ENCODE data around the gene SOCS7. TPM values are rescaled to one million over a fixed set of nuclear protein-coding genes. Genes with fewer than 3 reads are reported as not detected.
A peak's percentile ranks its signal among the peaks of the same experiment; 100 is the strongest.

Gene SOCS7
- total and polyA plus RNA-seq, 2 experiments from 2014 or later, result 5.0 to 29.2 TPM

- Histone ChIP-seq H3K27me3 (ENCODE audit: insufficient read depth) (no peaks in the 10 kb centered on the region), H4K20me1 (replicated peaks; ENCODE audit: insufficient read depth) (no peaks in the 10 kb centered on the region), H3K4me2 (no peak overlapping the region), H2AFZ (no peak overlapping the region), H3F3A (replicated peaks; ENCODE audit: low read depth) (no peaks in the 10 kb centered on the region), H3K4me1 (ENCODE audit: insufficient read depth) (peaks cover 1% of the 10 kb centered on the region; the same call in 1 of the 2 replicates), H3K9me2 (ENCODE audit: insufficient read depth) (peaks cover 6% of the 10 kb centered on the region; the same call in 1 of the 2 replicates), H3K79me2 (replicated peaks; ENCODE audit: insufficient read depth) (no peaks in the 10 kb centered on the region), H3K36me3 (ENCODE audit: insufficient read depth) (no peaks in the 10 kb centered on the region), H3K4me3 (no peak overlapping the region), H3K27ac (ENCODE audit: low read depth) (no peak overlapping the region)
- H3K4me1 Mint-ChIP-seq, result peaks cover 50% of the 10 kb centered on the region
- no peak overlapping the region for H3K27ac Mint-ChIP-seq
- DNase-seq (ENCODE audit: low spot score) (no peak), ATAC-seq (peak; percentile 4; the same call in 2 of the 3 replicates)
- peaks cover 13% of the 10 kb centered on the region for H3K27me3 Mint-ChIP-seq (ENCODE audit: insufficient read depth, low read depth, poor library complexity)
- H3K4me3 Mint-ChIP-seq, result no peak overlapping the region
- no peaks in the 10 kb centered on the region for H3K9me3 Mint-ChIP-seq
- TF ChIP-seq, protein P1, sequence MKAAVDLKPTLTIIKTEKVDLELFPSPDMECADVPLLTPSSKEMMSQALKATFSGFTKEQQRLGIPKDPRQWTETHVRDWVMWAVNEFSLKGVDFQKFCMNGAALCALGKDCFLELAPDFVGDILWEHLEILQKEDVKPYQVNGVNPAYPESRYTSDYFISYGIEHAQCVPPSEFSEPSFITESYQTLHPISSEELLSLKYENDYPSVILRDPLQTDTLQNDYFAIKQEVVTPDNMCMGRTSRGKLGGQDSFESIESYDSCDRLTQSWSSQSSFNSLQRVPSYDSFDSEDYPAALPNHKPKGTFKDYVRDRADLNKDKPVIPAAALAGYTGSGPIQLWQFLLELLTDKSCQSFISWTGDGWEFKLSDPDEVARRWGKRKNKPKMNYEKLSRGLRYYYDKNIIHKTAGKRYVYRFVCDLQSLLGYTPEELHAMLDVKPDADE (IDR thresholded peaks at IDR 0.05), result no peak
- TF ChIP-seq JUNB (IDR thresholded peaks at IDR 0.05; ENCODE audit: unreplicated experiment), result no peak
- no peak for TF ChIP-seq CTCF (conservative IDR thresholded peaks at IDR 0.05; ENCODE audit: low read depth in 2 of 2)
- TF ChIP-seq STAT1 (IDR thresholded peaks at IDR 0.05; ENCODE audit: unreplicated experiment), result no peak
- TF ChIP-seq ZNF114 (CRISPR knock-in tag; IDR thresholded peaks at IDR 0.05), result no peak
- TF ChIP-seq CREB1 (CRISPR knock-in tag; IDR thresholded peaks at IDR 0.05; ENCODE audit: low read depth), result no peak
- TF ChIP-seq, protein P2, sequence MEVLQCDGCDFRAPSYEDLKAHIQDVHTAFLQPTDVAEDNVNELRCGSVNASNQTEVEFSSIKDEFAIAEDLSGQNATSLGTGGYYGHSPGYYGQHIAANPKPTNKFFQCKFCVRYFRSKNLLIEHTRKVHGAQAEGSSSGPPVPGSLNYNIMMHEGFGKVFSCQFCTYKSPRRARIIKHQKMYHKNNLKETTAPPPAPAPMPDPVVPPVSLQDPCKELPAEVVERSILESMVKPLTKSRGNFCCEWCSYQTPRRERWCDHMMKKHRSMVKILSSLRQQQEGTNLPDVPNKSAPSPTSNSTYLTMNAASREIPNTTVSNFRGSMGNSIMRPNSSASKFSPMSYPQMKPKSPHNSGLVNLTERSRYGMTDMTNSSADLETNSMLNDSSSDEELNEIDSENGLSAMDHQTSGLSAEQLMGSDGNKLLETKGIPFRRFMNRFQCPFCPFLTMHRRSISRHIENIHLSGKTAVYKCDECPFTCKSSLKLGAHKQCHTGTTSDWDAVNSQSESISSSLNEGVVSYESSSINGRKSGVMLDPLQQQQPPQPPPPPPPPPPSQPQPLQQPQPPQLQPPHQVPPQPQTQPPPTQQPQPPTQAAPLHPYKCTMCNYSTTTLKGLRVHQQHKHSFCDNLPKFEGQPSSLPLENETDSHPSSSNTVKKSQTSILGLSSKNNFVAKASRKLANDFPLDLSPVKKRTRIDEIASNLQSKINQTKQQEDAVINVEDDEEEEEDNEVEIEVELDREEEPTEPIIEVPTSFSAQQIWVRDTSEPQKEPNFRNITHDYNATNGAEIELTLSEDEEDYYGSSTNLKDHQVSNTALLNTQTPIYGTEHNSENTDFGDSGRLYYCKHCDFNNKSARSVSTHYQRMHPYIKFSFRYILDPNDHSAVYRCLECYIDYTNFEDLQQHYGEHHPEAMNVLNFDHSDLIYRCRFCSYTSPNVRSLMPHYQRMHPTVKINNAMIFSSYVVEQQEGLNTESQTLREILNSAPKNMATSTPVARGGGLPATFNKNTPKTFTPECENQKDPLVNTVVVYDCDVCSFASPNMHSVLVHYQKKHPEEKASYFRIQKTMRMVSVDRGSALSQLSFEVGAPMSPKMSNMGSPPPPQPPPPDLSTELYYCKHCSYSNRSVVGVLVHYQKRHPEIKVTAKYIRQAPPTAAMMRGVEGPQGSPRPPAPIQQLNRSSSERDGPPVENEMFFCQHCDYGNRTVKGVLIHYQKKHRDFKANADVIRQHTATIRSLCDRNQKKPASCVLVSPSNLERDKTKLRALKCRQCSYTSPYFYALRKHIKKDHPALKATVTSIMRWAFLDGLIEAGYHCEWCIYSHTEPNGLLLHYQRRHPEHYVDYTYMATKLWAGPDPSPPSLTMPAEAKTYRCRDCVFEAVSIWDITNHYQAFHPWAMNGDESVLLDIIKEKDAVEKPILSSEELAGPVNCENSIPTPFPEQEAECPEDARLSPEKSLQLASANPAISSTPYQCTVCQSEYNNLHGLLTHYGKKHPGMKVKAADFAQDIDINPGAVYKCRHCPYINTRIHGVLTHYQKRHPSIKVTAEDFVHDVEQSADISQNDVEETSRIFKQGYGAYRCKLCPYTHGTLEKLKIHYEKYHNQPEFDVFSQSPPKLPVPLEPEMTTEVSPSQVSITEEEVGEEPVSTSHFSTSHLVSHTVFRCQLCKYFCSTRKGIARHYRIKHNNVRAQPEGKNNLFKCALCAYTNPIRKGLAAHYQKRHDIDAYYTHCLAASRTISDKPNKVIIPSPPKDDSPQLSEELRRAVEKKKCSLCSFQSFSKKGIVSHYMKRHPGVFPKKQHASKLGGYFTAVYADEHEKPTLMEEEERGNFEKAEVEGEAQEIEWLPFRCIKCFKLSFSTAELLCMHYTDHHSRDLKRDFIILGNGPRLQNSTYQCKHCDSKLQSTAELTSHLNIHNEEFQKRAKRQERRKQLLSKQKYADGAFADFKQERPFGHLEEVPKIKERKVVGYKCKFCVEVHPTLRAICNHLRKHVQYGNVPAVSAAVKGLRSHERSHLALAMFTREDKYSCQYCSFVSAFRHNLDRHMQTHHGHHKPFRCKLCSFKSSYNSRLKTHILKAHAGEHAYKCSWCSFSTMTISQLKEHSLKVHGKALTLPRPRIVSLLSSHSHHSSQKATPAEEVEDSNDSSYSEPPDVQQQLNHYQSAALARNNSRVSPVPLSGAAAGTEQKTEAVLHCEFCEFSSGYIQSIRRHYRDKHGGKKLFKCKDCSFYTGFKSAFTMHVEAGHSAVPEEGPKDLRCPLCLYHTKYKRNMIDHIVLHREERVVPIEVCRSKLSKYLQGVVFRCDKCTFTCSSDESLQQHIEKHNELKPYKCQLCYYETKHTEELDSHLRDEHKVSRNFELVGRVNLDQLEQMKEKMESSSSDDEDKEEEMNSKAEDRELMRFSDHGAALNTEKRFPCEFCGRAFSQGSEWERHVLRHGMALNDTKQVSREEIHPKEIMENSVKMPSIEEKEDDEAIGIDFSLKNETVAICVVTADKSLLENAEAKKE (CRISPR knock-in tag; IDR thresholded peaks at IDR 0.05), result no peak
- TF ChIP-seq EZH2 (IDR thresholded peaks at IDR 0.05; ENCODE audit: low read depth, unreplicated experiment), result no peak
- no peak for TF ChIP-seq EZH2phosphoT487 (IDR thresholded peaks at IDR 0.05; ENCODE audit: unreplicated experiment)
- no peak for TF ChIP-seq POLR2AphosphoS5 (IDR thresholded peaks at IDR 0.05; ENCODE audit: low read depth)
- TF ChIP-seq ZNF331 (CRISPR knock-in tag; IDR thresholded peaks at IDR 0.05; ENCODE audit: low read depth), result no peak
- TF ChIP-seq, protein P3, sequence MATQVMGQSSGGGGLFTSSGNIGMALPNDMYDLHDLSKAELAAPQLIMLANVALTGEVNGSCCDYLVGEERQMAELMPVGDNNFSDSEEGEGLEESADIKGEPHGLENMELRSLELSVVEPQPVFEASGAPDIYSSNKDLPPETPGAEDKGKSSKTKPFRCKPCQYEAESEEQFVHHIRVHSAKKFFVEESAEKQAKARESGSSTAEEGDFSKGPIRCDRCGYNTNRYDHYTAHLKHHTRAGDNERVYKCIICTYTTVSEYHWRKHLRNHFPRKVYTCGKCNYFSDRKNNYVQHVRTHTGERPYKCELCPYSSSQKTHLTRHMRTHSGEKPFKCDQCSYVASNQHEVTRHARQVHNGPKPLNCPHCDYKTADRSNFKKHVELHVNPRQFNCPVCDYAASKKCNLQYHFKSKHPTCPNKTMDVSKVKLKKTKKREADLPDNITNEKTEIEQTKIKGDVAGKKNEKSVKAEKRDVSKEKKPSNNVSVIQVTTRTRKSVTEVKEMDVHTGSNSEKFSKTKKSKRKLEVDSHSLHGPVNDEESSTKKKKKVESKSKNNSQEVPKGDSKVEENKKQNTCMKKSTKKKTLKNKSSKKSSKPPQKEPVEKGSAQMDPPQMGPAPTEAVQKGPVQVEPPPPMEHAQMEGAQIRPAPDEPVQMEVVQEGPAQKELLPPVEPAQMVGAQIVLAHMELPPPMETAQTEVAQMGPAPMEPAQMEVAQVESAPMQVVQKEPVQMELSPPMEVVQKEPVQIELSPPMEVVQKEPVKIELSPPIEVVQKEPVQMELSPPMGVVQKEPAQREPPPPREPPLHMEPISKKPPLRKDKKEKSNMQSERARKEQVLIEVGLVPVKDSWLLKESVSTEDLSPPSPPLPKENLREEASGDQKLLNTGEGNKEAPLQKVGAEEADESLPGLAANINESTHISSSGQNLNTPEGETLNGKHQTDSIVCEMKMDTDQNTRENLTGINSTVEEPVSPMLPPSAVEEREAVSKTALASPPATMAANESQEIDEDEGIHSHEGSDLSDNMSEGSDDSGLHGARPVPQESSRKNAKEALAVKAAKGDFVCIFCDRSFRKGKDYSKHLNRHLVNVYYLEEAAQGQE (IDR thresholded peaks at IDR 0.05; ENCODE audit: unreplicated experiment), result no peak
- no peak for TF ChIP-seq NANOG (IDR thresholded peaks at IDR 0.05; ENCODE audit: borderline replicate concordance)
- H3K36me3 Mint-ChIP-seq (ENCODE audit: low read depth), result no peaks in the 10 kb centered on the region; the same call in 2 of the 3 replicates
Measured at GRCh38 chr17:38330941-38331411, 20.7 kb upstream of the SOCS7 start.
